H9 (cell line): ENCODE measurements around the gene NARS2. TPM values are rescaled to one million over a fixed set of nuclear protein-coding genes. Genes with fewer than 3 reads are reported as not detected.

Source experiments
- DNase-seq: peaks from one replicate; pipeline ENCODE4 v3.0.0-alpha.2; 2017
- H2AFZ ChIP-seq: one replicate; pipeline ENCODE4 v1.6.1; 2013; ENCODE audit warnings: mild to moderate bottlenecking, low read length, control low read depth, moderate library complexity
- H2AK5ac ChIP-seq: 2 replicates; pipeline ENCODE4 v1.6.1; 2013; ENCODE audit warnings: low read length, control low read depth, mixed read lengths; ENCODE audit not compliant: insufficient read length
- H2BK120ac ChIP-seq: one replicate; pipeline ENCODE4 v1.6.1; 2013; ENCODE audit warnings: low read depth, mild to moderate bottlenecking, low read length, control low read depth, inconsistent platforms; ENCODE audit not compliant: poor library complexity, severe bottlenecking
- H2BK12ac ChIP-seq: 2 replicates; pipeline ENCODE4 v1.6.1; 2013; ENCODE audit warnings: low read length, control low read depth, mixed read lengths, low read depth; ENCODE audit not compliant: insufficient read length
- H2BK15ac ChIP-seq: 2 replicates; pipeline ENCODE4 v1.6.1; 2013; ENCODE audit warnings: low read depth, low read length, control low read depth
- H2BK20ac ChIP-seq: one replicate; pipeline ENCODE4 v1.6.1; 2013; ENCODE audit warnings: low read depth, mild to moderate bottlenecking, low read length, control low read depth, inconsistent platforms; ENCODE audit not compliant: poor library complexity, severe bottlenecking
- H2BK5ac ChIP-seq: 2 replicates; pipeline ENCODE4 v1.6.1; 2013; ENCODE audit warnings: low read length, control low read depth, mixed read lengths; ENCODE audit not compliant: insufficient read length
- H3K14ac ChIP-seq: 2 replicates; pipeline ENCODE4 v1.6.1; 2013; ENCODE audit warnings: low read length, control low read depth; ENCODE audit not compliant: insufficient read depth
- H3K18ac ChIP-seq: 2 replicates; pipeline ENCODE4 v1.6.1; 2013; ENCODE audit warnings: low read depth, mild to moderate bottlenecking, mixed read lengths, low read length, control low read depth; ENCODE audit not compliant: insufficient read length
- H3K23ac ChIP-seq: 2 replicates; pipeline ENCODE4 v1.6.1; 2013; ENCODE audit warnings: low read length, control low read depth, mixed read lengths, low read depth; ENCODE audit not compliant: insufficient read length
- H3K23me2 ChIP-seq: 2 replicates; pipeline ENCODE4 v1.6.1; 2013; ENCODE audit warnings: low read depth, mild to moderate bottlenecking, mixed read lengths, low read length, control low read depth; ENCODE audit not compliant: insufficient read length, poor library complexity, severe bottlenecking
- H3K27ac ChIP-seq: 2 replicates; pipeline ENCODE4 v1.5.1; 2013; ENCODE audit warnings: low read length, control low read depth, mixed read lengths, low read depth; ENCODE audit not compliant: insufficient read length
- H3K27me3 ChIP-seq: 2 replicates; pipeline ENCODE4 v1.6.1; 2013; ENCODE audit warnings: low read length, control low read depth, inconsistent platforms; ENCODE audit not compliant: insufficient read depth
- H3K4ac ChIP-seq: 2 replicates; pipeline ENCODE4 v1.6.1; 2013; ENCODE audit warnings: low read depth, mild to moderate bottlenecking, control low read depth, inconsistent platforms, low read length, moderate library complexity
- H3K4me1 ChIP-seq: 2 replicates; pipeline ENCODE4 v1.6.1; 2013; ENCODE audit warnings: low read length, control low read depth, inconsistent platforms; ENCODE audit not compliant: insufficient read depth
- H3K4me2 ChIP-seq: 2 replicates; pipeline ENCODE4 v1.6.1; 2013; ENCODE audit warnings: low read length, control low read depth, mixed read lengths; ENCODE audit not compliant: insufficient read length, insufficient read depth
- H3K56ac ChIP-seq: 2 replicates; pipeline ENCODE4 v1.6.1; 2013; ENCODE audit warnings: low read depth, mild to moderate bottlenecking, mixed read lengths, low read length, control low read depth; ENCODE audit not compliant: insufficient read length
- H3K79me1 ChIP-seq: 2 replicates; pipeline ENCODE4 v1.6.1; 2013; ENCODE audit warnings: low read depth, mild to moderate bottlenecking, moderate library complexity, low read length, control low read depth, inconsistent platforms; ENCODE audit not compliant: insufficient read depth, poor library complexity, severe bottlenecking
- H3K79me2 ChIP-seq: 2 replicates; pipeline ENCODE4 v1.6.1; 2013; ENCODE audit warnings: low read length, control low read depth, inconsistent platforms; ENCODE audit not compliant: insufficient read depth
- H3K9ac ChIP-seq: 2 replicates; pipeline ENCODE4 v1.6.1; 2013; ENCODE audit warnings: low read length, control low read depth, mixed read lengths; ENCODE audit not compliant: insufficient read length; ENCODE audit errors: extremely low read depth
- H3K9me3 ChIP-seq: one replicate; pipeline ENCODE4 v1.6.1; 2013; ENCODE audit warnings: low read depth, low read length, inconsistent platforms; ENCODE audit not compliant: control insufficient read depth
- H3T11ph ChIP-seq: one replicate; pipeline ENCODE4 v1.6.1; 2013; ENCODE audit warnings: mild to moderate bottlenecking, low read length, control low read depth, inconsistent platforms
- H4K20me1 ChIP-seq: one replicate; pipeline ENCODE4 v1.6.1; 2013; ENCODE audit not compliant: control insufficient read depth, insufficient read length, insufficient read depth
- H4K5ac ChIP-seq: 2 replicates; pipeline ENCODE4 v1.6.1; 2013; ENCODE audit warnings: low read depth, mild to moderate bottlenecking, mixed read lengths, low read length, control low read depth; ENCODE audit not compliant: insufficient read length
- H4K8ac ChIP-seq: replicated peaks from 2 replicates; pipeline ENCODE4 v1.6.1; 2013; ENCODE audit warnings: low read length, control low read depth, mixed read lengths, low read depth; ENCODE audit not compliant: insufficient read length
- H4K91ac ChIP-seq: 2 replicates; pipeline ENCODE4 v1.6.1; 2013; ENCODE audit warnings: low read depth, mild to moderate bottlenecking, moderate library complexity, mixed read lengths, low read length, control low read depth; ENCODE audit not compliant: insufficient read length
- H3K27ac Mint-ChIP-seq, 3 experiments: 2 replicates in 2 of 3; 3 replicates in 1 of 3; pipeline ENCODE4 v1.8.0; 2020 to 2021; ENCODE audit warnings: mixed read lengths in 3 of 3, mild to moderate bottlenecking in 1 of 3, moderate library complexity in 1 of 3
- H3K27me3 Mint-ChIP-seq: 2 replicates; pipeline ENCODE4 v1.8.0; 2021; ENCODE audit warnings: low read depth, mild to moderate bottlenecking, moderate library complexity, mixed read lengths
- H3K36me3 Mint-ChIP-seq, 3 experiments: 2 replicates in 2 of 3; 3 replicates in 1 of 3; pipeline ENCODE4 v1.8.0; 2020 to 2021; ENCODE audit warnings: low read depth in 3 of 3, mixed read lengths in 3 of 3; ENCODE audit not compliant: insufficient read depth in 1 of 3
- H3K4me1 Mint-ChIP-seq, 2 experiments: 2 replicates each; pipeline ENCODE4 v1.8.0; 2020; ENCODE audit warnings: mixed read lengths in 2 of 2
- H3K4me3 Mint-ChIP-seq, 2 experiments: 2 replicates in 1 of 2; 3 replicates in 1 of 2; pipeline ENCODE4 v1.8.0; 2020 to 2021; ENCODE audit warnings: mild to moderate bottlenecking in 2 of 2, mixed read lengths in 2 of 2, moderate library complexity in 1 of 2
- H3K9me3 Mint-ChIP-seq, 2 experiments: 2 replicates in 1 of 2; 3 replicates in 1 of 2; pipeline ENCODE4 v1.8.0; 2020; ENCODE audit warnings: mild to moderate bottlenecking in 2 of 2, mixed read lengths in 2 of 2, moderate library complexity in 1 of 2
- WGBS: extraction: QIAGEN DNeasy Blood & Tissue Kit; methylation state at CpG from one replicate; pipeline ENCODE4 v1.1.7; 2013; ENCODE audit warnings: missing lambda C conversion rate, low lambda C conversion rate, mixed read lengths; ENCODE audit not compliant: insufficient read length; ENCODE audit errors: extremely low coverage; 5-methylcytosine and 5-hydroxymethylcytosine counted together
- total RNA-seq: library from RNA; stranded (reverse); gene quantifications from 2 replicates; pipeline ENCODE4 v1.2.1, GENCODE V29; 2021
- TF ChIP-seq, protein P1 (sequence below): fragments of 200-600 bp; sonication (generic); conservative IDR thresholded peaks from 3 replicates; pipeline ENCODE4 v1.8.0; 2021; ENCODE audit warnings: antibody characterized with exemption, mild to moderate bottlenecking

Gene NARS2
- total RNA-seq, 1 experiment from 2014 or later, result 29.7 TPM

DNA sequence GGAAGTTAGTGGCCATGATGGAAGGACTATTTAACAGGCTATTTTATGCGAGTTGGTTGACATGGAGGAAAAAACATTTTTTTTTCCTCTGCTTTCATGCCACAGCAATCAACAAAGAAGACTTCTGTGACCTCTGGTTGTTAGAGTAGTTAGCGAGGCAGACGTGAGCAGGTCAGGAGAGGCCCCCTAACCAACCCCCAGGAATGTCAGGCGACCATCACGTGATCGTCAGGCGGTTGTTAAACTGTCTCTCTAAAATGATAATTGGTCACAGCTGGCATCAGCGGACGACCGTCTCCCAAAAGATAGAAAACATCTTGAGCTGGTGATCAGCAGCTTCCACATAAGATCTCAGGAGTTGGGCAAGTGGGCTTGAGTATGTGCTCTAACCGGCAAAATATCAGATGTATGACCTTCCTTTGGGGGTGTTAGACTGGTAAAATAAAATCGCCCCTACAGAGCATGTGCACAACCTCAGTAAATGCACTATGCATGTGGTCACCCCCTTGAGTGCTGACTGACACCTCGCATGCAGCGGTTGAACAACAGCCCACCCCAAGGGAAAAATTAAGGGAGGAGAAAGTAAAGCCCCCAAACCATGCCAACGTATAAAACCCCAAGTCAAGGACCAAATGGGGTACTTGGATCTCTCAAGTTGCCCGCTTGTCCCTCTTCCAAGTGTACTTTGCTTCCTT lies 20.9 kb upstream of the NARS2 start:
- Histone ChIP-seq H4K5ac (no peak overlapping the region), H3T11ph (no peak overlapping the region), H2BK120ac (no peak overlapping the region), H4K8ac (no peak overlapping the region), H4K20me1 (no peaks in the 10 kb centered on the region), H3K4me2 (no peak overlapping the region), H3K4me1 (peaks cover 5% of the 10 kb centered on the region), H2BK12ac (peak overlapping the region; percentile 30), H3K56ac (no peak overlapping the region), H3K79me2 (no peaks in the 10 kb centered on the region), H3K27me3 (no peaks in the 10 kb centered on the region), H3K9ac (no peak overlapping the region), H2AK5ac (no peak overlapping the region), H3K14ac (no peak overlapping the region), H3K18ac (no peak overlapping the region), H3K79me1 (no peaks in the 10 kb centered on the region), H4K91ac (no peak overlapping the region), H2BK5ac (no peak overlapping the region), H3K23ac (no peak overlapping the region), H2BK20ac (no peak overlapping the region), H3K27ac (no peak overlapping the region), H3K9me3 (no peaks in the 10 kb centered on the region), H3K4ac (no peak overlapping the region), H2AFZ (no peak overlapping the region), H3K23me2 (no peaks in the 10 kb centered on the region), H2BK15ac (no peak overlapping the region)
- Mint-ChIP-seq H3K9me3 (no peaks in the 10 kb centered on the region; a peak in 2 of 5 replicates), H3K4me1 (peaks cover 23 to 32% of the 10 kb centered on the region in 2 experiments), H3K4me3 (no peak overlapping the region), H3K27me3 (peaks cover 5% of the 10 kb centered on the region), H3K27ac (no peak overlapping the region), H3K36me3 (no peaks in the 10 kb centered on the region)
- WGBS, result no CpG with 5 or more reads among the region's 16 CpGs
- TF ChIP-seq, protein P1, sequence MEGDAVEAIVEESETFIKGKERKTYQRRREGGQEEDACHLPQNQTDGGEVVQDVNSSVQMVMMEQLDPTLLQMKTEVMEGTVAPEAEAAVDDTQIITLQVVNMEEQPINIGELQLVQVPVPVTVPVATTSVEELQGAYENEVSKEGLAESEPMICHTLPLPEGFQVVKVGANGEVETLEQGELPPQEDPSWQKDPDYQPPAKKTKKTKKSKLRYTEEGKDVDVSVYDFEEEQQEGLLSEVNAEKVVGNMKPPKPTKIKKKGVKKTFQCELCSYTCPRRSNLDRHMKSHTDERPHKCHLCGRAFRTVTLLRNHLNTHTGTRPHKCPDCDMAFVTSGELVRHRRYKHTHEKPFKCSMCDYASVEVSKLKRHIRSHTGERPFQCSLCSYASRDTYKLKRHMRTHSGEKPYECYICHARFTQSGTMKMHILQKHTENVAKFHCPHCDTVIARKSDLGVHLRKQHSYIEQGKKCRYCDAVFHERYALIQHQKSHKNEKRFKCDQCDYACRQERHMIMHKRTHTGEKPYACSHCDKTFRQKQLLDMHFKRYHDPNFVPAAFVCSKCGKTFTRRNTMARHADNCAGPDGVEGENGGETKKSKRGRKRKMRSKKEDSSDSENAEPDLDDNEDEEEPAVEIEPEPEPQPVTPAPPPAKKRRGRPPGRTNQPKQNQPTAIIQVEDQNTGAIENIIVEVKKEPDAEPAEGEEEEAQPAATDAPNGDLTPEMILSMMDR, result no peak
- no peak for DNase-seq
